OCI-LY7 (cell line): Measurements from ENCODE around the gene GRHL1. TPM values are rescaled to one million over a fixed set of nuclear protein-coding genes. Genes with fewer than 3 reads are reported as not detected.

Experiments used
- BruUV-seq: library from RNA; stranded (reverse); fragments of 400-500 nt; replicated peaks from 2 replicates; lab custom pipeline; 2021; lab: Mats Ljungman, UMichigan
- CTCF ChIA-PET: fragments of 300-600 bp; sonication (Branson Sonifier 250); formaldehyde crosslinking; loops from one replicate; lab custom pipeline; 2022; ENCODE audit warnings: antibody characterized with exemption; ENCODE audit not compliant: unreplicated experiment; lab: Charles Lee
- POLR2A ChIA-PET: fragments of 300-600 bp; sonication (Branson Sonifier 250); formaldehyde crosslinking; loops from one replicate; lab custom pipeline; 2022; ENCODE audit warnings: antibody characterized with exemption; lab: Charles Lee
- DNase-seq: peaks from one replicate; pipeline ENCODE4 v3.0.0-alpha.2; 2015; ENCODE audit warnings: low spot score
- H2AFZ ChIP-seq: fragments of 200-600 bp; sonication (generic), shearing (Covaris generic); 2 replicates; pipeline ENCODE4 v1.6.1; 2014; ENCODE audit warnings: mild to moderate bottlenecking, antibody characterized with exemption, low read length, moderate library complexity
- H3K27ac ChIP-seq: fragments of 200-600 bp; sonication (generic); 2 replicates; pipeline ENCODE4 v1.5.1; 2014; ENCODE audit warnings: mixed run types, low read depth, mild to moderate bottlenecking, moderate library complexity, low read length, inconsistent platforms; ENCODE audit not compliant: poor library complexity, severe bottlenecking
- H3K36me3 ChIP-seq: fragments of 200-600 bp; sonication (generic); 2 replicates; pipeline ENCODE4 v1.6.1; 2014; ENCODE audit warnings: mild to moderate bottlenecking, antibody characterized with exemption, low read length, moderate library complexity, mixed read lengths; ENCODE audit not compliant: insufficient read depth
- H3K4me1 ChIP-seq: fragments of 200-600 bp; sonication (generic); 2 replicates; pipeline ENCODE4 v1.5.1; 2014; ENCODE audit warnings: mild to moderate bottlenecking, low read length; ENCODE audit not compliant: insufficient read depth, poor library complexity, severe bottlenecking
- H3K4me2 ChIP-seq: fragments of 200-600 bp; sonication (generic); 2 replicates; pipeline ENCODE4 v1.6.1; 2014; ENCODE audit warnings: mild to moderate bottlenecking, low read length
- H3K4me3 ChIP-seq: fragments of 200-600 bp; sonication (generic); 2 replicates; pipeline ENCODE4 v1.5.1; 2014; ENCODE audit warnings: mild to moderate bottlenecking, low read depth, low read length; ENCODE audit not compliant: poor library complexity, severe bottlenecking
- H3K79me2 ChIP-seq: fragments of 200-600 bp; sonication (generic); 2 replicates; pipeline ENCODE4 v1.6.1; 2016; ENCODE audit warnings: low read depth, mild to moderate bottlenecking, low read length, moderate library complexity, mixed read lengths; ENCODE audit not compliant: insufficient read depth
- H3K9me2 ChIP-seq: fragments of 200-600 bp; sonication (generic); 2 replicates; pipeline ENCODE4 v1.6.1; 2016; ENCODE audit warnings: mild to moderate bottlenecking, low read length, mixed read lengths; ENCODE audit not compliant: insufficient read depth
- H3K9me3 ChIP-seq: fragments of 200-600 bp; sonication (generic); 2 replicates; pipeline ENCODE4 v1.6.1; 2014; ENCODE audit warnings: mild to moderate bottlenecking, mixed run types, low read length, mixed read lengths
- H4K20me1 ChIP-seq: fragments of 200-600 bp; sonication (generic); 2 replicates; pipeline ENCODE4 v1.6.1; 2014; ENCODE audit warnings: mild to moderate bottlenecking, antibody characterized with exemption, low read length, moderate library complexity, mixed read lengths; ENCODE audit not compliant: insufficient read depth
- EZH2phosphoT487 ChIP-seq: fragments of 200-600 bp; sonication (generic); IDR thresholded peaks from 2 replicates; pipeline ENCODE4 v1.6.1; 2018; ENCODE audit warnings: low read depth, borderline replicate concordance, mild to moderate bottlenecking, mixed run types, antibody characterized with exemption, low read length, moderate library complexity, mixed read lengths
- intact Hi-C: fragments of 100-400 bp; cut with micrococcal nuclease; formaldehyde crosslinking; loops from one replicate; pipeline ENCODE4 v1.10.0; 2022; ENCODE audit not compliant: unreplicated experiment
- total RNA-seq, 2 experiments: library from RNA; depleted of rRNA in 1 of 2; stranded (reverse); fragments of >200 nt in 1 of 2; shearing (Covaris generic) in 1 of 2; gene quantifications; 2 replicates each; pipeline ENCODE4 v1.2.3, GENCODE V29; 2014 to 2022
- TF ChIP-seq, protein P1 (sequence below): fragments of 200-600 bp; sonication (generic); conservative IDR thresholded peaks from 2 replicates; pipeline ENCODE4 v1.5.1; 2014; ENCODE audit warnings: mild to moderate bottlenecking, antibody characterized with exemption, low read length, moderate library complexity, mixed read lengths

GRHL1 gene
- total RNA-seq, 2 experiments from 2014 or later, result 0.19 to 2.5 TPM

DNA sequence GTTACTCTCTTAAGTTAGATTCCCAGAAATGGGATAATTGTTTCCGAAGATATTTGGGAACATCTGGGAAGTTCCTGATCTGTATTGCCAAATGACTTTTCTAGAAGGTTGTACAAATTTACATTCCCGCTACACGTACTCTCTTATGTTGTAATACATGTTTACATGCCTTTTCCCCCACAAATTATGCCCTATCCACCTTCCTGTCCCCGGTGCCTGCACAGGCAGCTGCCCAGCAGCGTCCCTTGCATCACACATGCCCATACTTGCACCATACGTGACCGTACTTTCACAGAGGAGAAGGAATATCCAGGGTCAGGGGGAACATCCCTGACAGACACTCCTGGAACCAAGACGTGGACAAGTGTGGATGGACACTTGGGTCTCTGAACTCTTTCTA, 67.7 kb downstream of the GRHL1 start:
- Histone ChIP-seq H3K36me3 (no peaks in the 10 kb centered on the region), H3K27ac (no peak overlapping the region), H3K4me1 (no peaks in the 10 kb centered on the region), H3K4me2 (no peak overlapping the region), H2AFZ (no peak overlapping the region), H3K4me3 (no peak overlapping the region), H4K20me1 (no peaks in the 10 kb centered on the region), H3K9me2 (no peaks in the 10 kb centered on the region), H3K9me3 (no peaks in the 10 kb centered on the region), H3K79me2 (no peaks in the 10 kb centered on the region)
- BruUV-seq, result no TSS peak
- ChIA-PET CTCF (no interaction called here), POLR2A (no interaction called here)
- intact Hi-C loops, result no loop called here
- TF ChIP-seq EZH2phosphoT487, result no peak
- TF ChIP-seq, protein P1, sequence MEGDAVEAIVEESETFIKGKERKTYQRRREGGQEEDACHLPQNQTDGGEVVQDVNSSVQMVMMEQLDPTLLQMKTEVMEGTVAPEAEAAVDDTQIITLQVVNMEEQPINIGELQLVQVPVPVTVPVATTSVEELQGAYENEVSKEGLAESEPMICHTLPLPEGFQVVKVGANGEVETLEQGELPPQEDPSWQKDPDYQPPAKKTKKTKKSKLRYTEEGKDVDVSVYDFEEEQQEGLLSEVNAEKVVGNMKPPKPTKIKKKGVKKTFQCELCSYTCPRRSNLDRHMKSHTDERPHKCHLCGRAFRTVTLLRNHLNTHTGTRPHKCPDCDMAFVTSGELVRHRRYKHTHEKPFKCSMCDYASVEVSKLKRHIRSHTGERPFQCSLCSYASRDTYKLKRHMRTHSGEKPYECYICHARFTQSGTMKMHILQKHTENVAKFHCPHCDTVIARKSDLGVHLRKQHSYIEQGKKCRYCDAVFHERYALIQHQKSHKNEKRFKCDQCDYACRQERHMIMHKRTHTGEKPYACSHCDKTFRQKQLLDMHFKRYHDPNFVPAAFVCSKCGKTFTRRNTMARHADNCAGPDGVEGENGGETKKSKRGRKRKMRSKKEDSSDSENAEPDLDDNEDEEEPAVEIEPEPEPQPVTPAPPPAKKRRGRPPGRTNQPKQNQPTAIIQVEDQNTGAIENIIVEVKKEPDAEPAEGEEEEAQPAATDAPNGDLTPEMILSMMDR, result no peak
- no peak for DNase-seq

DNA sequence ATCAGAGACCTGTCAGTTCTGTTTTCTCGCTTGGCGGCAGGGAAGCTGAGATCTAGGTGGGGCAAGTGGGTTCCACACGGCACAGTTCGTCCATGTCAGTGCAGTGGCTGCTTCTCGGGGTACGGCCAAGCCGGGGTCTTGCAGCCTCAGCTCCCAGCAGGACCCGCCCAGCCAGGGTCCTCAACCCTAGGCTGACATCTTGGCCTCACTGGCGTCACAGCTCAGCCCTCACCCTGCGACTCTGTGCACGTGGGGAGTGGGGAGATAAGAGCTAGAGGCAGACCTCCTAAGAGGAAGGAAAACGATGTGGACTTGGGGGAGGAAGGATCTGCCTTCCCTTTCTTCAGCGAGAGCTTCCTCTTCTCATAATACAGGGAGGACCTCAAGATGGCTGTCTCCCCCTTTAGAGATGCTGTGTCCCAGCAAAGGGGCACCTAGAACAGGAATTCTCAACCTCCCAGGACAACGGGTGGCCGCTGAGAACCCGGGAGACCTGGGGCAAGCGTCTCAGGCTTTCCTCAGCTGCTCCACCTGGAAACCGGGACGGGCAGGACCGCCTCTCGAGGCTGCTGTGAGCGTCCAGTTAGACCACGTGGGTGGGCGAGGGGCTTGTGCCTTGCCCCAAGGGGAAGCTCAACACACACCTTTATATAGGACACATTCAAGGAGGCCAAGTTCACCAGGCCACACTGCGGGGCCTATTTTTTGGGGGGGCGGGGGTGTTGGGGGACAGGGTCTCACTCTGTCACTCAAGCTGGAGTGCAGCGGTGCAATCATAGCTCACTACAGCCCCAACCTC, 68.3 kb downstream of the GRHL1 start:
- H3K27ac ChIP-seq, result no peak overlapping the region
- POLR2A ChIA-PET, result no interaction called here
- H2AFZ ChIP-seq, result no peak overlapping the region

DNA sequence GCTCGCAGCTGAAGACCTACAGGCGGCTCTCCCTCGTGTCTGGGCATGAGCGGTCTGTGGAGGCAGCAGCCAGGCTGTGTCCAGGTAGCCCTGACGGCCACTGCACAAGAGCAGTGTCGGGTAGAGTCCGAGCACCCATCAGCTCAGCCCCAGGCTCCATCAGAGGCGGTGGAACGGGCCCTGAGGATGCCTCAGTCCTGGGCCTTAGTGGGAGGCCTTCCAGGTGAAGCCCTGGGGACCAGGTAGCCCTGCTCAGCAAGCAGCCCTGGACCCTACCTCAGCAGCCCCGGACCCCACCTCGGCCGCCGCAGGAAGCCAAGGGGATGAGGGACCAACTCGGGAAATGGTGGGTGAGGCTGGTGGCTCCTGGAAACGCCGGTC, 70.5 kb downstream of the GRHL1 start:
- H3K4me1 ChIP-seq, result no peaks in the 10 kb centered on the region
- POLR2A ChIA-PET, result no interaction called here
- no peaks in the 10 kb centered on the region for H3K9me3 ChIP-seq
- no peaks in the 10 kb centered on the region for H3K9me2 ChIP-seq
- intact Hi-C loops, result no loop called here
- H3K4me2 ChIP-seq, result no peak overlapping the region
- no peaks in the 10 kb centered on the region for H3K79me2 ChIP-seq
- BruUV-seq, result no TSS peak
- no peak for TF ChIP-seq EZH2phosphoT487
- TF ChIP-seq, protein P1, result no peak
- no peaks in the 10 kb centered on the region for H4K20me1 ChIP-seq
- no peak for DNase-seq
- H3K27ac ChIP-seq, result no peak overlapping the region
- no peak overlapping the region for H2AFZ ChIP-seq
- no peaks in the 10 kb centered on the region for H3K36me3 ChIP-seq
- CTCF ChIA-PET, result no interaction called here
- H3K4me3 ChIP-seq, result no peak overlapping the region

More for the DNA sequence above, 68.3 kb downstream of the GRHL1 start:
- no peak for DNase-seq
- no TSS peak for BruUV-seq
- H3K4me3 ChIP-seq, result no peak overlapping the region
- intact Hi-C loops, result no loop called here
- H3K9me3 ChIP-seq, result no peaks in the 10 kb centered on the region
- TF ChIP-seq, protein P1, result no peak
- no peak for TF ChIP-seq EZH2phosphoT487
- H3K79me2 ChIP-seq, result no peaks in the 10 kb centered on the region
- H4K20me1 ChIP-seq, result no peaks in the 10 kb centered on the region
- H3K36me3 ChIP-seq, result no peaks in the 10 kb centered on the region
- H3K4me2 ChIP-seq, result no peak overlapping the region
- no peaks in the 10 kb centered on the region for H3K4me1 ChIP-seq
- no peaks in the 10 kb centered on the region for H3K9me2 ChIP-seq
- CTCF ChIA-PET, result no interaction called here
